ENCODE results near the gene PIK3R2.

Gene PIK3R2

DNA sequence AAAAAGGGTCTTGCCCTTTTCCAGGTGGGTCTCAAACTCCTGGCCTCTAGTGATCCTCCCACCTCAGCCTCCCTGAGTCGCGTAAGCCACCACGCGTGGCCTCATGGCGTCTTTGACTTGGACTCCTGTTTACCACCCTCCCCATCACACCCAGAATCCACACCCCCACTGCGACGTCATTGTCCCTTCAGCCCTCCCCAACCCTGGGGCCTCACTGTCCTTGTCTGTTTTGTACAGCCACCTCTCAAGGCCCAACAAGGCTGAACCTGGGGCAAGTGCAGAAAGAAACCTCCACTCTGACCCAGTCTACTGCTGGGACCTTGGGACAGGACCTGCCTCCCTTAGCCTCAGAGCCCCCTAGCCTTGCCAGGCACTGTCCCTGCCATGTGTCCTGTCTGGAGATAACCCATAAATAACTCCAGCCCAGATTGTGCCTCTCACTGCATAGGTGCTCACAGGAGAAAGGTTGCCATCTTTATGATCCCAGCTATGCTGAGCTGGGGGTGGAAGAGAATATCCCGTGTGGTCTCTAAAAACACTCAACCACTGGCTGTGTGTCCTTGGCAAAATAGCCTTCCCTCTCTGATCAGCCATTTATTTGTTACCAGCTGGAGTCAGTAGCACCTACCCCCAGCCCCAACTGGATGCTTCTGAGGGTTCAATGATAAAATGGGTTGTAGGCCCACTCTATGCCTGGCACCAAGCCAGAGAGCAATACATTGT, 18.8 kb downstream of the PIK3R2 start:
- TF ChIP-seq, protein P1, sequence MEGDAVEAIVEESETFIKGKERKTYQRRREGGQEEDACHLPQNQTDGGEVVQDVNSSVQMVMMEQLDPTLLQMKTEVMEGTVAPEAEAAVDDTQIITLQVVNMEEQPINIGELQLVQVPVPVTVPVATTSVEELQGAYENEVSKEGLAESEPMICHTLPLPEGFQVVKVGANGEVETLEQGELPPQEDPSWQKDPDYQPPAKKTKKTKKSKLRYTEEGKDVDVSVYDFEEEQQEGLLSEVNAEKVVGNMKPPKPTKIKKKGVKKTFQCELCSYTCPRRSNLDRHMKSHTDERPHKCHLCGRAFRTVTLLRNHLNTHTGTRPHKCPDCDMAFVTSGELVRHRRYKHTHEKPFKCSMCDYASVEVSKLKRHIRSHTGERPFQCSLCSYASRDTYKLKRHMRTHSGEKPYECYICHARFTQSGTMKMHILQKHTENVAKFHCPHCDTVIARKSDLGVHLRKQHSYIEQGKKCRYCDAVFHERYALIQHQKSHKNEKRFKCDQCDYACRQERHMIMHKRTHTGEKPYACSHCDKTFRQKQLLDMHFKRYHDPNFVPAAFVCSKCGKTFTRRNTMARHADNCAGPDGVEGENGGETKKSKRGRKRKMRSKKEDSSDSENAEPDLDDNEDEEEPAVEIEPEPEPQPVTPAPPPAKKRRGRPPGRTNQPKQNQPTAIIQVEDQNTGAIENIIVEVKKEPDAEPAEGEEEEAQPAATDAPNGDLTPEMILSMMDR (conservative IDR thresholded peaks at IDR 0.05), result no peak
- peak overlapping the region; percentile 15; the same call in 1 of the 2 replicates for H3K27ac ChIP-seq

DNA sequence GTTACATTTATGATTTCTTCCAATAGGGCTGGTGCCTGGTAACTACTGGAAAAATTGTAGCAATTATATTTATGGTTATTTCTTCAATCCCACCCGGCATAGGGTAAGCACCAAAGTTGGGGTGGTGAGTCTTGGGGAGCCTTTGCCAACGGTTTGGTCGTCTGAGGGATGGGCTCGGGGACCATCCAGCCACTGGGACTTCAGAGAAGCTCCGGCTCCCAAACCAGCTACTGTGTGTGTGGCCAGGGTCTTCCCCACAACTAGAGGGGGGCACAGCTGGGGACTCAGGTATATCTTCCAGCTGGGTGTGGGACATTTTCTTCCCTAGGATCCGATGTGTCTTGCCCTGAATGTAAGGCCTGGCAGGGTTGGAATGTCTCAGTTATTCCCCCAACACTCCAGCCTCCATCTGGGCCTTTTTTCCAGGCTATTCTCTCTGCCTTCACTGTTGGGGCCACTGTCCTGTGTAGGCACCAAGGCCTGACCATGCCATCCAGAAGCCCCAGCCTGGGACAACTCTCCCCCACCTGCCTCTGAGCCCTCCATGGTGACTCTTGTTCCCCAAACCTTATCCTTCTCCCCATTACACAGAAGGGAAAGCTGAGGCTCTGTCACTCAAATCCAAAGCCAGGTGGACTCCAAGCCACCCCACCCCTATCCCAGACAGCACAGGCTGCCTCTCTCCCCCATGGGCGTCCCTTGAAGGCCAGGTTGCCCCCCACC, 19.5 kb downstream of the PIK3R2 start:
- TF ChIP-seq, protein P1 (conservative IDR thresholded peaks at IDR 0.05), result no peak
- peak overlapping the region; percentile 71 for H3K27ac ChIP-seq

GRCh38 chr19:18173054-18173571, 20.1 kb downstream of the PIK3R2 start:
- TF ChIP-seq, protein P1 (conservative IDR thresholded peaks at IDR 0.05), result no peak

GRCh38 chr19:18173572-18174288, 20.8 kb downstream of the PIK3R2 start, which contains the start of gene IFI30:
IFI30 (plus strand) TSS chr19:18173813; CDS start chr19:18173842, 29 bp downstream.
- H3K27ac ChIP-seq, result peak within 1 kb of the TSS; percentile 71
- TF ChIP-seq, protein P1 (conservative IDR thresholded peaks at IDR 0.05), result no peak

More at GRCh38 chr19:18173054-18173571, 20.1 kb downstream of the PIK3R2 start:
- peak overlapping the region; percentile 71 for H3K27ac ChIP-seq

GRCh38 chr19:18174983-18175382, 22.0 kb downstream of the PIK3R2 start:
- peak overlapping the region; percentile 71; the same call in 1 of the 2 replicates for H3K27ac ChIP-seq

GRCh38 chr19:18176367-18177310, 23.7 kb downstream of the PIK3R2 start:
- TF ChIP-seq, protein P1 (conservative IDR thresholded peaks at IDR 0.05), result no peak
- no peak overlapping the region for H3K27ac ChIP-seq

More at GRCh38 chr19:18174983-18175382, 22.0 kb downstream of the PIK3R2 start:
- TF ChIP-seq, protein P1 (conservative IDR thresholded peaks at IDR 0.05), result no peak

Measured in VCaP (cell line).